Astrocyte of the spinal cord (primary cell): Measurements from ENCODE around the gene ZNF648.
"Not testable (repeated sequence)": the region's sequence is repeated elsewhere in the genome, so short reads cannot be mapped to it uniquely, and the experiment has no call there.

Experiments
- DNase-seq: peaks from one replicate; pipeline ENCODE4 v3.0.0; 2011; ENCODE audit warnings: low read depth, low spot score
- H3K4me3 ChIP-seq: 2 replicates; pipeline ENCODE4 v1.5.1; 2011; ENCODE audit warnings: low read depth, mild to moderate bottlenecking, low read length, moderate library complexity
- CTCF ChIP-seq: IDR thresholded peaks from 2 replicates; pipeline ENCODE4 v1.5.1; 2012; ENCODE audit warnings: low read depth, mild to moderate bottlenecking, low read length, inconsistent platforms
- in situ Hi-C: cut with HindIII; loops from 2 replicates; pipeline ENCODE4 v1.10.0; 2017; ENCODE audit warnings: low sequenced_read_pairs

The ZNF648 gene

DNA sequence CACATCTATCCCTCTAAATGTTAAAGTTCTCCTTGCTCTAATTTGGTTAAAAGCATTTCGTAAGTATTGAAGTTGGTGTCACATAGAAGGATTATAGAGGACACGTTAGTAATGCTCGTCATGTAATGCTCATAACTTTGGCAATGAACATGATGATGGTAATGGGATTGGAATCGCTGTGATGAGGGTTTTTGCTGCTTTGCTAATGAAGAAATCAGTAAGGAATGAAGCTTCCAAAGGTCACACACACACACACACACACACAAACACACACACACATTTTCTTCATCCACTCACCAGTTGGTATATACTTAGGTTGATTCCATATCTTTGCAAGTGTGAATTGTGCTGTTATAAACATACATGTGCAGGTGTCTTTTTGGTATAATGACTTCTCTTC, 36.8 kb upstream of the ZNF648 start:
- no peak for DNase-seq
- no peak overlapping the region for H3K4me3 ChIP-seq
- TF ChIP-seq CTCF, result no peak
- in situ Hi-C loops, result no loop called here

DNA sequence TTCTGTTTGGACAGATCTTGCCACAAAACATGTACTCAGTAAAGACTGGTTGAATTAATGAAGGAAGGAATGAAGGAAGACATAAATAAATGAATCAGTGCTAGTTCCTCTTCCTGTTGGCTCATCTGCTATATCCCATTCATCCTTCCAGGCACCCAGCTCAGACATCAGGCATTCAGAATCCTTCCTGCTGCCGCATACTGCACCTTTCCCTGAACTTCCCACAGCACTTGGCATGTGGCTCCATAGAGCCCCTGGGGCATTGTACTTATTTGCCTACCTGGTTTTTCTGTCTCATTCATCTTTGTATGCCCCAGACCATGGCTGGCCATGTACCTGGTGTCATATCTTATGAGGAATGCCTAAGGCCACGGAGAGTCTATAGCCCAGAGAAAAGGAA, 34.4 kb upstream of the ZNF648 start:
- H3K4me3 ChIP-seq, result no peak overlapping the region
- in situ Hi-C loops, result no loop called here
- DNase-seq, result no peak
- TF ChIP-seq CTCF, result no peak

GRCh38 chr1:182094514-182095005, 33.0 kb upstream of the ZNF648 start:
- in situ Hi-C loops, DNase-seq, H3K4me3 ChIP-seq: not testable (repeated sequence)

DNA sequence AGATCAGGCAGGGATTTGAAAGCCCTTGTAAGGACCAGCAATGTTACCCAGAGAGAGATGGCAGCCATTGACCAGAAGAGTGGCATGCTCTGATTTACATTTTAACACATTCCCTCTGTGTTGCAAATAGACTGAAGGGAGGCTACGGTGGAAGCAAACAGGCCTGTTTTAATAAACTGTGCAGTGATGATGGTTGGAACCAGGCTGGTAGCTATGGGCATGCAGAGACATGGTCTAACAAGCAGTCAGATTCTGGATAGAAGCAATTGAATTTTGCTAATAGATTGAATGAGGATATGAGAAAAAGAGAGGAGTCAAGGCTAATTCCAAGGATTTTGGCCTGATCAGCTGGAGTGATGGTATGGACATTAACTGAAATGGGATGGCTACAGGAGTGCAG, 32.3 kb upstream of the ZNF648 start:
- no peak for DNase-seq
- H3K4me3 ChIP-seq, result no peak overlapping the region
- in situ Hi-C loops, result no loop called here
- no peak for TF ChIP-seq CTCF

GRCh38 chr1:182092336-182092735, 30.8 kb upstream of the ZNF648 start:
- no peak for TF ChIP-seq CTCF
- in situ Hi-C loops, result no loop called here
- peak; percentile 62 for DNase-seq
- H3K4me3 ChIP-seq, result no peak overlapping the region

DNA sequence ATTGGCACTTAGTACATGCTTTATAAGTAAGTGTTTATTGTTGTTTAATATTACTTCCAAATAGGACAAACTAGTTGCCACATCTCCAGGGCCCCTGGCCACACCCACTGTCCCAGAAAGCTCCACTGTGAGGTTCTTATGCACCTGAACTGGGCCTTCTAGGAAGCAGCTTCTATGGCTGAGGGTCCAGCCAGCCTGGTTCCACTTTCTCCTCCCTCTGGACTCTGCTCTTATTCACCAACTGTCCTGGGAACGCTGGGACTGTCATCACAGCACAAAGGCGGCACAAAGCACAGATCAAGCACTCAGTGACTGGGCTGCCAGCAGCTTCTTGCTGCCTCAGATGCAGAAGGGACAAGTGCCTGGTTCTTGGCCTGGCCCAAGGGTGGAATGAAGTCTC, 29.6 kb upstream of the ZNF648 start:
- TF ChIP-seq CTCF, result no peak
- in situ Hi-C loops, result no loop called here
- DNase-seq, result no peak
- no peak overlapping the region for H3K4me3 ChIP-seq

DNA sequence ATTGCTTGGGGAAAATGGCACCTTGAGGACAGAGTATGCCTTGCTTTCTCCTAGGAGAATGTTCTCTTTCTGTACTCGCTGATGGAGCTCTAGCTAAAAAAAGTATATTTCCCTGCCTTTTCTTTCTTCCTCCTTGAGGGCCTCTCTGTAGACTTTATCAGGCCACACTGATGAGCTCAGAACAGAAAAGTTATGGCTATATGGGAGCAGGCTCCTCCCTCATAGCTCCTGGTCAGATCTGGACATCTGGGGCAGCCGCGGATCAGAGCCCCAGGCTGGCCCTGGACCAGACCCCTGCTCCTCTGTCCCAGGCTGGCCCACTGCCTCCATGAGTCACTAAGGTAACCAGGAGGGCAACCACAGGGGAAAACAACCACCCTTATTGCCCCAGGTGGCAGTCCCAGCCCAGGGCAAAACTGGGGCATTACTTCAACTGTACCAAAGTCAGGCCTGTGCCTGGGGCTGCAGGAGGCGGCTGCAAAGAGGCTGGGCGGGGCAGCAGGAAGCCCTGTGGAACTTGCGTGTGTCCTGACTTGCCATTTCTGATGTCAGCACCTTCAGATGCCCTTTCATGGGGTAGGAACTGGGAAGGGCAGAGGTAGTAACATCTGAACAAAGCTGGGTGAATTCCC, 26.3 kb upstream of the ZNF648 start:
- no peak for TF ChIP-seq CTCF
- no peak for DNase-seq
- in situ Hi-C loops, result no loop called here
- no peak overlapping the region for H3K4me3 ChIP-seq
